GM23248 (cell line): ENCODE results near the gene GAREM1. TPM values are rescaled to one million over a fixed set of nuclear protein-coding genes. Genes with fewer than 3 reads are reported as not detected.

Experiments used
- DNase-seq: peaks from one replicate; pipeline ENCODE4 v3.0.0-alpha.2; 2015
- H2AFZ ChIP-seq: fragments of 200-600 bp; sonication (generic); 2 replicates; pipeline ENCODE4 v1.6.1; 2016; ENCODE audit warnings: antibody characterized with exemption
- H3F3A ChIP-seq: fragments of 200-600 bp; sonication (generic); 2 replicates; pipeline ENCODE4 v1.6.1; 2016; ENCODE audit warnings: mild to moderate bottlenecking, antibody characterized with exemption, mixed run types; ENCODE audit not compliant: insufficient read depth
- H3K27ac ChIP-seq: fragments of 200-600 bp; sonication (generic); 2 replicates; pipeline ENCODE4 v1.5.1; 2016; ENCODE audit warnings: mild to moderate bottlenecking
- H3K27me3 ChIP-seq: fragments of 200-600 bp; sonication (generic); replicated peaks from 2 replicates; pipeline ENCODE4 v1.6.1; 2016; ENCODE audit warnings: mild to moderate bottlenecking; ENCODE audit not compliant: insufficient read depth
- H3K36me3 ChIP-seq: fragments of 200-600 bp; sonication (generic); 2 replicates; pipeline ENCODE4 v1.6.1; 2016; ENCODE audit warnings: low read depth, mild to moderate bottlenecking
- H3K4me1 ChIP-seq: fragments of 200-600 bp; sonication (generic); 2 replicates; pipeline ENCODE4 v1.6.1; 2016; ENCODE audit warnings: mild to moderate bottlenecking; ENCODE audit not compliant: insufficient read depth
- H3K4me2 ChIP-seq: fragments of 200-600 bp; sonication (generic); one replicate; pipeline ENCODE4 v1.6.1; 2016; ENCODE audit warnings: mild to moderate bottlenecking; ENCODE audit not compliant: unreplicated experiment
- H3K4me3 ChIP-seq: fragments of 200-600 bp; sonication (generic); 2 replicates; pipeline ENCODE4 v1.5.1; 2016; ENCODE audit warnings: mild to moderate bottlenecking
- H3K79me2 ChIP-seq: fragments of 200-600 bp; sonication (generic); 2 replicates; pipeline ENCODE4 v1.6.1; 2016; ENCODE audit warnings: mild to moderate bottlenecking; ENCODE audit not compliant: insufficient read depth
- H3K9ac ChIP-seq: fragments of 200-600 bp; sonication (generic); 2 replicates; pipeline ENCODE4 v1.6.1; 2016; ENCODE audit warnings: mild to moderate bottlenecking
- H3K9me2 ChIP-seq: fragments of 200-600 bp; sonication (generic); 2 replicates; pipeline ENCODE4 v1.6.1; 2016; ENCODE audit warnings: mixed run types, mild to moderate bottlenecking, moderate library complexity; ENCODE audit not compliant: insufficient read depth
- H3K9me3 ChIP-seq: fragments of 200-600 bp; sonication (generic); one replicate; pipeline ENCODE4 v1.6.1; 2017; ENCODE audit warnings: low read depth
- H4K20me1 ChIP-seq: fragments of 200-600 bp; sonication (generic); 2 replicates; pipeline ENCODE4 v1.6.0; 2016; ENCODE audit not compliant: insufficient read depth
- EZH2 ChIP-seq: fragments of 200-600 bp; sonication (generic); IDR thresholded peaks from 2 replicates; pipeline ENCODE4 v1.6.1; 2018; ENCODE audit warnings: antibody characterized with exemption, mild to moderate bottlenecking; ENCODE audit not compliant: insufficient read depth, poor library complexity, severe bottlenecking
- EZH2phosphoT487 ChIP-seq: fragments of 200-600 bp; sonication (generic); IDR thresholded peaks from 2 replicates; pipeline ENCODE4 v1.6.1; 2018; ENCODE audit warnings: antibody characterized with exemption, moderate library complexity, mild to moderate bottlenecking, low read depth; ENCODE audit not compliant: insufficient read depth
- WGBS, 2 experiments: methylation state at CpG; one replicate each; pipeline ENCODE4 v1.1.6; 2015 to 2017; ENCODE audit warnings: low lambda C conversion rate in 2 of 2, low coverage in 1 of 2; ENCODE audit errors: missing lambda C conversion rate in 2 of 2; 5-methylcytosine and 5-hydroxymethylcytosine counted together
- in situ Hi-C: fragments of 300-500 bp; cut with MboI; formaldehyde crosslinking; loops from 2 replicates; pipeline ENCODE4 v1.15.0; 2020
- polyA plus RNA-seq: library from polyadenylated mRNA; unstranded; fragments of >200 nt; fragmentation: Nextera tagmentation; extraction: Ambion mirVana; gene quantifications from 2 replicates; pipeline ENCODE4 v1.2.1, GENCODE V29; 2016
- total RNA-seq: library from RNA; depleted of rRNA; stranded (reverse); fragments of >200 nt; shearing (Covaris generic); gene quantifications from 2 replicates; pipeline ENCODE4 v1.2.3, GENCODE V29; 2014

The GAREM1 gene
- total and polyA plus RNA-seq, 2 experiments from 2014 or later: 0.30 to 1.2 TPM

- no peak overlapping the region for H3K9ac ChIP-seq
- no peaks in the 10 kb centered on the region for H3K9me2 ChIP-seq
- WGBS, 2 experiments: 84% methylated on average over 8 of the region's 8 CpGs
- H3K27ac ChIP-seq: no peak overlapping the region
- in situ Hi-C loops: no loop called here
- no peaks in the 10 kb centered on the region for H3K4me1 ChIP-seq
- H3F3A ChIP-seq: no peaks in the 10 kb centered on the region
- H3K36me3 ChIP-seq: no peaks in the 10 kb centered on the region
- H3K4me2 ChIP-seq: no peak overlapping the region
- H3K4me3 ChIP-seq: no peak overlapping the region
- H3K27me3 ChIP-seq: no peaks in the 10 kb centered on the region
- H3K9me3 ChIP-seq: no peaks in the 10 kb centered on the region
- H4K20me1 ChIP-seq: no peaks in the 10 kb centered on the region
- no peak for DNase-seq
- H2AFZ ChIP-seq: no peak overlapping the region
- TF ChIP-seq EZH2phosphoT487 (no peak), EZH2 (no peak)
- no peaks in the 10 kb centered on the region for H3K79me2 ChIP-seq
Observed at GRCh38 chr18:32270341-32270740, 200.3 kb downstream of the GAREM1 start.

GRCh38 chr18:32267463-32267862, 203.2 kb downstream of the GAREM1 start:
- H3F3A ChIP-seq: no peaks in the 10 kb centered on the region
- H3K79me2 ChIP-seq: no peaks in the 10 kb centered on the region
- H3K4me3 ChIP-seq: no peak overlapping the region
- no peaks in the 10 kb centered on the region for H3K27me3 ChIP-seq
- no peaks in the 10 kb centered on the region for H3K9me2 ChIP-seq
- no peaks in the 10 kb centered on the region for H3K36me3 ChIP-seq
- no peak overlapping the region for H3K4me2 ChIP-seq
- H2AFZ ChIP-seq: no peak overlapping the region
- H3K9ac ChIP-seq: no peak overlapping the region
- in situ Hi-C loops: no loop called here
- H4K20me1 ChIP-seq: no peaks in the 10 kb centered on the region
- TF ChIP-seq EZH2phosphoT487 (no peak), EZH2 (no peak)
- 81 to 82% methylated on average over 4 of the region's 4 CpGs for WGBS, 2 experiments
- no peaks in the 10 kb centered on the region for H3K9me3 ChIP-seq
- H3K27ac ChIP-seq: no peak overlapping the region
- H3K4me1 ChIP-seq: no peaks in the 10 kb centered on the region
- DNase-seq: no peak

- H3K9ac ChIP-seq: no peak overlapping the region
- no peaks in the 10 kb centered on the region for H3K36me3 ChIP-seq
- no peak overlapping the region for H3K4me3 ChIP-seq
- no peak overlapping the region for H3K27ac ChIP-seq
- in situ Hi-C loops: no loop called here
- no peaks in the 10 kb centered on the region for H3K4me1 ChIP-seq
- 58 to 73% methylated on average over 2 of the region's 2 CpGs for WGBS, 2 experiments
- no peak for DNase-seq
- H4K20me1 ChIP-seq: no peaks in the 10 kb centered on the region
- H3K9me3 ChIP-seq: no peaks in the 10 kb centered on the region
- no peaks in the 10 kb centered on the region; the same call in 1 of the 2 replicates for H3K27me3 ChIP-seq
- no peaks in the 10 kb centered on the region for H3K9me2 ChIP-seq
- H3K79me2 ChIP-seq: no peaks in the 10 kb centered on the region
- no peak overlapping the region for H2AFZ ChIP-seq
- no peak overlapping the region for H3K4me2 ChIP-seq
- no peaks in the 10 kb centered on the region for H3F3A ChIP-seq
- no peak for TF ChIP-seq EZH2
Observed at GRCh38 chr18:32264401-32264800, 206.3 kb downstream of the GAREM1 start.

GRCh38 chr18:32262092-32262491, 208.6 kb downstream of the GAREM1 start:
- 21 to 43% methylated on average over 1 of the region's 1 CpG for whole genome bisulfite sequencing, 2 experiments
- in situ Hi-C loops: no loop called here

GRCh38 chr18:32261003-32261402, 209.7 kb downstream of the GAREM1 start:
- in situ Hi-C loops: no loop called here
- no peak for DNase-seq
- Histone ChIP-seq H3K79me2 (no peaks in the 10 kb centered on the region), H3K4me2 (no peak overlapping the region), H3F3A (no peaks in the 10 kb centered on the region), H3K4me3 (no peak overlapping the region), H4K20me1 (no peaks in the 10 kb centered on the region), H3K9me3 (no peaks in the 10 kb centered on the region), H3K27me3 (no peaks in the 10 kb centered on the region; the same call in 1 of the 2 replicates), H3K9ac (no peak overlapping the region), H3K4me1 (no peaks in the 10 kb centered on the region), H3K9me2 (no peaks in the 10 kb centered on the region), H2AFZ (no peak overlapping the region), H3K27ac (no peak overlapping the region), H3K36me3 (no peaks in the 10 kb centered on the region)
- TF ChIP-seq EZH2: no peak
- TF ChIP-seq EZH2phosphoT487: no peak
- WGBS, 2 experiments: 62 to 63% methylated on average over 5 of the region's 5 CpGs

More at GRCh38 chr18:32262092-32262491, 208.6 kb downstream of the GAREM1 start:
- H3K4me1 ChIP-seq: no peaks in the 10 kb centered on the region
- no peak overlapping the region for H2AFZ ChIP-seq
- no peaks in the 10 kb centered on the region; the same call in 1 of the 2 replicates for H3K27me3 ChIP-seq
- H3K4me2 ChIP-seq: no peak overlapping the region
- no peaks in the 10 kb centered on the region for H3K79me2 ChIP-seq
- TF ChIP-seq EZH2: no peak
- no peak for TF ChIP-seq EZH2phosphoT487
- H3K9me2 ChIP-seq: no peaks in the 10 kb centered on the region
- H3K9me3 ChIP-seq: no peaks in the 10 kb centered on the region
- no peaks in the 10 kb centered on the region for H4K20me1 ChIP-seq
- no peak overlapping the region for H3K9ac ChIP-seq
- no peaks in the 10 kb centered on the region for H3F3A ChIP-seq
- no peaks in the 10 kb centered on the region for H3K36me3 ChIP-seq
- H3K27ac ChIP-seq: no peak overlapping the region
- no peak for DNase-seq
- H3K4me3 ChIP-seq: no peak overlapping the region
